NCI-H2196 (cell line): ENCODE measurements around the gene EML3.
"Not testable (repeated sequence)": the region's sequence is repeated elsewhere in the genome, so short reads cannot be mapped to it uniquely, and the experiment has no call there.

Source experiments
- DNase-seq: peaks from one replicate; lab custom pipeline; 2025; ENCODE audit not compliant: unreplicated experiment; lab: John Stamatoyannopoulos, UW

Gene EML3

GRCh38 chr11:62573006-62573591 is 39.5 kb downstream of the EML3 start:
- no peak for DNase-seq

- no peak for DNase-seq
Observed at GRCh38 chr11:62572431-62572830, 40.1 kb downstream of the EML3 start.

- not testable (repeated sequence) for DNase-seq
Observed at GRCh38 chr11:62571493-62571892, 41.1 kb downstream of the EML3 start.

- DNase-seq = not testable (repeated sequence)
Observed at GRCh38 chr11:62570903-62571302, 41.7 kb downstream of the EML3 start.

- no peak for DNase-seq
Observed at GRCh38 chr11:62569611-62570010, 43.0 kb downstream of the EML3 start.

- DNase-seq = no peak
Observed at GRCh38 chr11:62567018-62567633, 45.4 kb downstream of the EML3 start.

GRCh38 chr11:62566247-62566646 is 46.3 kb downstream of the EML3 start:
- no peak for DNase-seq

- no peak for DNase-seq
Observed at GRCh38 chr11:62565100-62565802, 47.3 kb downstream of the EML3 start.

- DNase-seq = not testable (repeated sequence)
Observed at GRCh38 chr11:62561677-62562230, 50.8 kb downstream of the EML3 start.

GRCh38 chr11:62560566-62561103 is 51.9 kb downstream of the EML3 start:
- DNase-seq = peak; percentile 76

GRCh38 chr11:62559626-62560025 is 52.9 kb downstream of the EML3 start:
- DNase-seq = not testable (repeated sequence)

- DNase-seq = no peak
Observed at GRCh38 chr11:62559204-62559603, 53.4 kb downstream of the EML3 start.

- DNase-seq = no peak
Observed at GRCh38 chr11:62558669-62559068, 53.9 kb downstream of the EML3 start.

GRCh38 chr11:62556875-62557631 is 55.5 kb downstream of the EML3 start:
- no peak for DNase-seq

GRCh38 chr11:62556108-62556874 is 56.3 kb downstream of the EML3 start:
- DNase-seq = peak; percentile 87

- peak; percentile 30 for DNase-seq
Observed at GRCh38 chr11:62555464-62556107, 57.0 kb downstream of the EML3 start.

GRCh38 chr11:62554387-62555167 is 58.0 kb downstream of the EML3 start:
- DNase-seq = peak; percentile 51

- DNase-seq = no peak
Observed at GRCh38 chr11:62553839-62554361, 58.7 kb downstream of the EML3 start.
